Ammon's horn (tissue), 1 donor: ENCODE data around the gene FSTL5.
"Not testable (repeated sequence)": the region's sequence is repeated elsewhere in the genome, so short reads cannot be mapped to it uniquely, and the experiment has no call there.

Experiments
- DNase-seq: peaks from one replicate; pipeline ENCODE4 v3.0.0-alpha.2; 2016; ENCODE audit warnings: low spot score

Gene FSTL5

GRCh38 chr4:161829591-161829990 is 334.2 kb downstream of the FSTL5 start:
- no peak for DNase-seq

GRCh38 chr4:161828061-161828460 is 335.7 kb downstream of the FSTL5 start:
- DNase-seq, result no peak

- no peak for DNase-seq
Observed at GRCh38 chr4:161827013-161827412, 336.8 kb downstream of the FSTL5 start.

GRCh38 chr4:161823450-161823849 is 340.4 kb downstream of the FSTL5 start:
- DNase-seq, result no peak

GRCh38 chr4:161822174-161822573 is 341.6 kb downstream of the FSTL5 start:
- no peak for DNase-seq

GRCh38 chr4:161817914-161818313 is 345.9 kb downstream of the FSTL5 start:
- DNase-seq, result no peak

GRCh38 chr4:161816958-161817357 is 346.8 kb downstream of the FSTL5 start:
- DNase-seq, result no peak

GRCh38 chr4:161815841-161816240 is 348.0 kb downstream of the FSTL5 start:
- DNase-seq, result no peak

GRCh38 chr4:161813889-161814288 is 349.9 kb downstream of the FSTL5 start:
- DNase-seq, result no peak

GRCh38 chr4:161813389-161813788 is 350.4 kb downstream of the FSTL5 start:
- DNase-seq, result no peak

GRCh38 chr4:161803171-161803570 is 360.6 kb downstream of the FSTL5 start:
- no peak for DNase-seq

GRCh38 chr4:161799710-161800109 is 364.1 kb downstream of the FSTL5 start:
- no peak for DNase-seq

GRCh38 chr4:161792991-161793390 is 370.8 kb downstream of the FSTL5 start:
- no peak for DNase-seq

- DNase-seq, result no peak
Observed at GRCh38 chr4:161791796-161792556, 371.8 kb downstream of the FSTL5 start.

- no peak for DNase-seq
Observed at GRCh38 chr4:161767116-161767515, 396.7 kb downstream of the FSTL5 start.

- DNase-seq, result no peak
Observed at GRCh38 chr4:161762796-161763195, 401.0 kb downstream of the FSTL5 start.

GRCh38 chr4:161760008-161760407 is 403.8 kb downstream of the FSTL5 start:
- no peak for DNase-seq

- not testable (repeated sequence) for DNase-seq
Observed at GRCh38 chr4:161758412-161758811, 405.4 kb downstream of the FSTL5 start.

GRCh38 chr4:161728929-161729328 is 434.9 kb downstream of the FSTL5 start:
- DNase-seq, result no peak

GRCh38 chr4:161721947-161722346 is 441.9 kb downstream of the FSTL5 start:
- no peak for DNase-seq

- DNase-seq, result no peak
Observed at GRCh38 chr4:161717084-161717483, 446.7 kb downstream of the FSTL5 start.

GRCh38 chr4:161714931-161715330 is 448.9 kb downstream of the FSTL5 start:
- no peak for DNase-seq

- DNase-seq, result no peak
Observed at GRCh38 chr4:161714022-161714751, 449.6 kb downstream of the FSTL5 start.

- no peak for DNase-seq
Observed at GRCh38 chr4:161704653-161705052, 459.1 kb downstream of the FSTL5 start.
